Measurements from ENCODE around the gene TRIM29. TPM values are rescaled to one million over a fixed set of nuclear protein-coding genes. Genes with fewer than 3 reads are reported as not detected.

TRIM29 gene
- total and polyA plus RNA-seq, 9 of the 15 experiments (the other 6 are each of a cell fraction or from before 2014, with no cell fraction given), result 0.08 to 1.4 (median 0.42) TPM; not detected in 2

GRCh38 chr11:120096369-120097191, 41.3 kb downstream of the TRIM29 start (continued):
- TF ChIP-seq ZNF318 (IDR thresholded peaks at IDR 0.05; ENCODE audit: borderline replicate concordance in 1 of 2, low read depth in 1 of 2) (no peak), MEIS2 (IDR thresholded peaks at IDR 0.05; ENCODE audit: partially characterized antibody) (peak; percentile 98), SETDB1 (IDR thresholded peaks at IDR 0.05; ENCODE audit: low read length) (no peak), TCFL5 (CRISPR knock-in tag; conservative IDR thresholded peaks at IDR 0.05) (no peak), ZNF644 (tag; IDR thresholded peaks at IDR 0.05; ENCODE audit: low read depth) (no peak), NR2C2 (CRISPR knock-in tag; IDR thresholded peaks at IDR 0.05) (no peak), NR2C2 (tag; IDR thresholded peaks at IDR 0.05) (no peak), RREB1 (CRISPR knock-in tag; IDR thresholded peaks at IDR 0.05) (no peak)
